Astrocyte of the cerebellum (primary cell): ENCODE measurements around the gene POLR3G.

Experiments used
- DNase-seq: peaks from one replicate; pipeline ENCODE4 v3.0.0-alpha.2; 2011; ENCODE audit warnings: low read depth
- H3K4me3 ChIP-seq: 2 replicates; pipeline ENCODE4 v1.5.1; 2011; ENCODE audit warnings: mild to moderate bottlenecking, low read depth, low read length, moderate library complexity
- in situ Hi-C: cut with HindIII; loops from 2 replicates; pipeline ENCODE4 v1.10.0; 2017; ENCODE audit warnings: low sequenced_read_pairs
- TF ChIP-seq, protein P1 (sequence below): IDR thresholded peaks from 2 replicates; pipeline ENCODE4 v1.5.1; 2012; ENCODE audit warnings: low read length, low read depth, moderate library complexity, mild to moderate bottlenecking; ENCODE audit errors: missing control alignments

POLR3G gene

DNA sequence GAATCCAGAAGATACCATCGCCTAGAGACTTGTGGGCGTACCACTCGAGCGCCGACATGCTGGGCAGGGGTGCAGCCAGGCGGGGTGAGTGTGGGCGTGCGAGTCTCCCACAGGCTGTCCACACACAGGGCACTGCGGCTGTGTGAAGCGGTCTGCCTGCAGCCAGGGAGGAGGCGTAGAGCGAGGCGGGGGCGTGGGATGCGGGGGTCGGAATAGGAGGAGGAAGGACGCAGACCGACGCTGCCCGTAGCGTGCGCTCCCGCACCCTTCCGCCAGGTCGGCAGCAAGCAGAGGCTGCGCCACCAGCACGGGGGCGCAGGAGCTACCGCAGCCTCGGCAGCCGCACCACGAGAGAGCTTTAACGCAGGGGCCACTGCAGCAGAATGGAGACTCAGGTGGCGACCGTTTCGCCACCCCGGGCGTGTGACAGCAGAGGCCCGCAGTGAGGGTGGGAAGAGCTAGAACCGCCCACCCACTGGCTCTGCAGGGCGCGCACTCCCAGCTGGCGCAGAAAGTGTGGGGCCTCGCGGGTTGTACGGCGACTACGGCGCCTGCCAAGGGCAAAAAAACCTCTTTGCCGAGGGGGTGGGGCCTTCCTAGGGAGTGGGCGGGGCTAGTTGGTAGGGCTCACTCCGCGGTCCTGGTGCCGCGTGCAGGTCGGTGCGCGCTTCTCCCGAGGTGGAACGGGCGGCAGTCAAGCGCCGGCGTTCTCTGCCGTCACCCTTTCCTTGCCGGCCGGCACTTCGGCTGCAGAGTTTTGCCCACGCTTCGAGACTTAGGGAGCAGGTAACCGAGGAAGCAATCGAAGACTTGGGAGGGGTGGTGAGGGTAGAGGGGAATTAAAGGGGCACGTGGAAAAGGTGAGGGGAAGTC is at the start of gene POLR3G, which contains the start of gene MBLAC2:
POLR3G (plus strand) TSS at position 630 of the 873 bp plus-strand sequence. CDS start 10,704 bp downstream, outside the sequence.
MBLAC2 (minus strand) TSS at position 537 of the 873 bp plus-strand sequence; CDS start at position 58, 479 bp downstream.
- in situ Hi-C loops, result no loop called here
- DNase-seq, result peak; percentile 76
- TF ChIP-seq, protein P1, sequence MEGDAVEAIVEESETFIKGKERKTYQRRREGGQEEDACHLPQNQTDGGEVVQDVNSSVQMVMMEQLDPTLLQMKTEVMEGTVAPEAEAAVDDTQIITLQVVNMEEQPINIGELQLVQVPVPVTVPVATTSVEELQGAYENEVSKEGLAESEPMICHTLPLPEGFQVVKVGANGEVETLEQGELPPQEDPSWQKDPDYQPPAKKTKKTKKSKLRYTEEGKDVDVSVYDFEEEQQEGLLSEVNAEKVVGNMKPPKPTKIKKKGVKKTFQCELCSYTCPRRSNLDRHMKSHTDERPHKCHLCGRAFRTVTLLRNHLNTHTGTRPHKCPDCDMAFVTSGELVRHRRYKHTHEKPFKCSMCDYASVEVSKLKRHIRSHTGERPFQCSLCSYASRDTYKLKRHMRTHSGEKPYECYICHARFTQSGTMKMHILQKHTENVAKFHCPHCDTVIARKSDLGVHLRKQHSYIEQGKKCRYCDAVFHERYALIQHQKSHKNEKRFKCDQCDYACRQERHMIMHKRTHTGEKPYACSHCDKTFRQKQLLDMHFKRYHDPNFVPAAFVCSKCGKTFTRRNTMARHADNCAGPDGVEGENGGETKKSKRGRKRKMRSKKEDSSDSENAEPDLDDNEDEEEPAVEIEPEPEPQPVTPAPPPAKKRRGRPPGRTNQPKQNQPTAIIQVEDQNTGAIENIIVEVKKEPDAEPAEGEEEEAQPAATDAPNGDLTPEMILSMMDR, result peak; percentile 55
- H3K4me3 ChIP-seq, result peak within 1 kb of the TSS; percentile 81

- DNase-seq, result peak; percentile 16
Observed at GRCh38 chr5:90434116-90434714, 40.4 kb upstream of the POLR3G start.

DNA sequence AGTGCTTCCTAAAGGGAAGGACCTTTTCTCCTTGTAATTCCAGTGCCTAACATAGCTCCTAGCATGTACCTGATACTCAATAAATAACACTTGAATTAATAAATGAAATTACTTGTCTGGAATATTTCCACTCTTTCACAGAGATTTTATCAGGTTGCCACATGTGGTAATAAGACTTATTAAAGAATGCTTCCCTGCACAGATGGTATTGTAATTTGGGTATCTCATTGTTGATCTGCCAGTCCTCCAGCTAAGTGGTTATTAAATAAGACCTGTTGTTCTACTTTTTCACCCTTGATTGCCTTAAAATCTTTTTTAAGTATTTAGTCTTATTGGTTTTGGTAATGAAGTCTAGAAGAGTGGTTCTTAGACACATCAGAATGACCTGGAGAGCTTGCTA is 37.0 kb upstream of the POLR3G start:
- in situ Hi-C loops, result no loop called here
- TF ChIP-seq, protein P1, result no peak
- no peak overlapping the region for H3K4me3 ChIP-seq
- DNase-seq, result no peak

More at GRCh38 chr5:90434116-90434714, 40.4 kb upstream of the POLR3G start:
- no peak overlapping the region for H3K4me3 ChIP-seq
- in situ Hi-C loops, result no loop called here
- TF ChIP-seq, protein P1, result peak; percentile 80

GRCh38 chr5:90438100-90438499 is 36.6 kb upstream of the POLR3G start:
- no peak for DNase-seq
- no peak overlapping the region for H3K4me3 ChIP-seq
- in situ Hi-C loops, result no loop called here
- TF ChIP-seq, protein P1, result no peak

DNA sequence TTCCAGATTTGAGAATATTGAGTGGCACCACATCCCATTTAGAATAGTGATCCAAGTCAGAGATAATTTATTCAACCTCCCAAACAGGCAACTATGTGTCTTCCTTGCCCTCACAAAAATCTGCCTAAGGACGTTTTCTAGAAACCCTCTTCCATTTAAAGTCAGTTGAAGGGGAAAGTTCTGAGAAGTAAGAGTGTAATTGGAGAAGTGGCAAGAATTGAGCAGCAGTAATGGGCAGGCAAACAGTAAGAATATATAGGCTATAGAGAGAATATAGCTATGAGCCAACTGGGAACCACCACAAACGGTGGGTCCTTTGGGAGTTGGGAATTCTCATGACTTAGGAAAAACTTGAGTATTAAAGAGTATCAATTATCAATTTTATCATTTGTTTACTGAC is 34.0 kb upstream of the POLR3G start:
- in situ Hi-C loops, result no loop called here
- TF ChIP-seq, protein P1, result no peak
- no peak for DNase-seq
- H3K4me3 ChIP-seq, result no peak overlapping the region

DNA sequence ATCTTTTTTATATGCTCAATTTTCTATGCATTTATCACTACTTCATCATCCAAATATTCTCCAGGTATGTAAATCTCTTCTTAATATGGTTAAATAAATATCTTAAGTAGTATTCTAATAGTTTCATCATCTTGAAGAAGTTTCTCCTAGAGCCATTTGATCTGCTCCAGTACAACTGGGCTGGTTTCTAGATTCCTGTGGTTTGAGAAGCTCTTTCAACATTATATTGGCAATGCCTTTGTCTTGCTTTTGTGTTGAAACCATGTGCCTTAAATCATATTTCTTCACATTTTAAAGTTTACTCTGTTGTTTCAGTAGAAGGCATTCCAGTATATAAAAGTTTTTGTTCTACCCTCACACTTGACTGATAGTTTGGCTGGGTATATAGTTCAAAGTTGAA is 27.7 kb upstream of the POLR3G start:
- TF ChIP-seq, protein P1, result no peak
- in situ Hi-C loops, result no loop called here
- peak; percentile 5 for DNase-seq
- H3K4me3 ChIP-seq, result no peak overlapping the region
